Left kidney (tissue), 2 donors: ENCODE results near the gene INTS11. TPM values are rescaled to one million over a fixed set of nuclear protein-coding genes. Genes with fewer than 3 reads are reported as not detected.

Experiments used
- DNase-seq: peaks from one replicate; pipeline ENCODE4 v3.0.0-alpha.2; 2013
- polyA plus RNA-seq: library from polyadenylated mRNA; unstranded; fragments of 120-200 nt; gene quantifications from one replicate; pipeline ENCODE4 v1.2.1, GENCODE V29; 2013; ENCODE audit not compliant: insufficient read length

Gene INTS11
- polyA plus RNA-seq, 1 donor: 119 TPM

DNA sequence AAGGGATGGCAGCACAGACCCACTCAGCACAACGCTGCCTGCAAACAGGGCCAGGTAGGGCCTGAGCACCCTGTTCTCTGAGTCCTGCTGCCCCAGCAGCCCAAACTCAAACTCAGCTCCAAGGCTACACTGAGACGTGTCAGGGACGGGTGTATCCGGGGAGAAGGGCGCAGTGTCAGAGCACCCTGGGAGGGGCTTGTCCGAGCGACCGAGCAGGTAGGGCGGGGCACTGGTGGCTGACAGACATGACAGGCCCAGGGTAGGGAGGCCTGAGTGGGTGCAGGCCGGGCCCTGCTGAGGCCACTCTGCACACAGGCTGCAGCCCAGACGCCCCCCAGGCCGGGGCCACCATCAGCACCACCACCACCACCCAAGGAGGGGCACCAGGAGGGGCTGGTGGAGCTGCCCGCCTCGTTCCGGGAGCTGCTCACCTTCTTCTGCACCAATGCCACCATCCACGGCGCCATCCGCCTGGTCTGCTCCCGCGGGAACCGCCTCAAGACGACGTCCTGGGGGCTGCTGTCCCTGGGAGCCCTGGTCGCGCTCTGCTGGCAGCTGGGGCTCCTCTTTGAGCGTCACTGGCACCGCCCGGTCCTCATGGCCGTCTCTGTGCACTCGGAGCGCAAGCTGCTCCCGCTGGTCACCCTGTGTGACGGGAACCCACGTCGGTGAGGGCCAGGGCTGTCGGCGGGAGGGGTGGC lies 38.7 kb downstream of the INTS11 start:
- no peak for DNase-seq

DNA sequence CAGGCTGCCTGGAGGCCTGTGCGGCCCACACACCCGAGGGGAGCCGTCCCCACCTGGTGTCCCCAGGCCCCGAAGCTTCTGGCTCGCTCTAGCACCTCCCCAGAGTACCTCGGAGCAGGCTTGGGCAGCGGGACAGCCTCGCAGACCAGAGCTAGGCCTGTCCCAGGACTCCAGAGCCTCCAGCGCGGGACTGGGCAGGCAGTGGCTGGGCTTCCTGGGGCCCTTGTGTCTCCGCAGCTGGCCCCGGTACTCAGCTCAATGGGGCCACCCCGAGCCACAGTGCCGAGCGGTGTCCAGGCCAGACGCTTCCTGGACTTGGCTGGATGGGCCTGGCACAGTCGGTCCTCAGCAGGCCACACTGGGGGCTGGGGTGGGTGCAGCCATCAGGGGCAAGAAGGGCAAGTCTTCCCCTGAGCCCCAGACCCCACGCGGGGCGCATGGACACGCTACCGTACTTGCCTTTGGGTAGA lies 39.3 kb downstream of the INTS11 start:
- DNase-seq: no peak

DNA sequence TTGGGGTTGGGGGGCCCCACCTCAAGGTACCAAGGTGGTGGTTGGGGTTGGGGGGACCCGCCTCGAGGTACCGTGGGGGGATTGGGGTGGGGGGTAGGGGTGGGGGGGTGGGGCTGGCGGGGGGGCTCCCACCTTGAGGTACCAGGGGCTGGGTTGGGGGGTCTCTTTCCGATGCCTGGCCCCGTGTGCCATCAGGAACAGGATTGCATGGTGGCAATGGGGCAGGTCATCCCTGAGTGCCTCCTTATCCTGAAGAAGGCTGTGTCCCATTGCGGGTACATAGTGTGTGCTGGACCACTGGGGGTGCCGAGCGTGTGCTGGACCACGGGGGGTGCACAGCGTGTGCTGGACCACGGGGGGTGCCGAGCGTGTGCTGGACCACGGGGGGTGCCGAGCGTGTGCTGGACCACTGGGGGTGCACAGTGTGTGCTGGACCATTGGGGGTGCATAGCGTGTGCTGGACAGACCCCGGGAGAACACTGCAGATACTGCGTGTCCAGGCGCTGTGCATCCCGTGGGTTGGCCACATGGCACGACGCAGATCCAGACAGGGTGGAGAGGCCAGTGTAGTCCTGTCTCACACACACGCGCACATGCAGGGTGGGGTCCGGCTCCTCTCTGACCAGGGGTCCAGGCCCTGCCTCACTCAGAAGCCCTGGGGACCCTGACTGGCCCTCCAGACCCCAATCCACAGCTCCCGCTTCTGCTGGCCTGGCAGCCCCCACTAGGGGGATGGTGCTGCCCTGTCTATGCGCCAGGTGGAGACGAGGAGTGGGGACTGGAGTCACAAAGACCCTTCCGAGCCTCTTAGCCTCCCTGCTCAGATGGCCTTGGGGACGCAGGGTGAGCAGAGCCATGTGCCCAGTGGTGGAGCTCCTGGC lies 40.0 kb downstream of the INTS11 start:
- no peak for DNase-seq

DNA sequence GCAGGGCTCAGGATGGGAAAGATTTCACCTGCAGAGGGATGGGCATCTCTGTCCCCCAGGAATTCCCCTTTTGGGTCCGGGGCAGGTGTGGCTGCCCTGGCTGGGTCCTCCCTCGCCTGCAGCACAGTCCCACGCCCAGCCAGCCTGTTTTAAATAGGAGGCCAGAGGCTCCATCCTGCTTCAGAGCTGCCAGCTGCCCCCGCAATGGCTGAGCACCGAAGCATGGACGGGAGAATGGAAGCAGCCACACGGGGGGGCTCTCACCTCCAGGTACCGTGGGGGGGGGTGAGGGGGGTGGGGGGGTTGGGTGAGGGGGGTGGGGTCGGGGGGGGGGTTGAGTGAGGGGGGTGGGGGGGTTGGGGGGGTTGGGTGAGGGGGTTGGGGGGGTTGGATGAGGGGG lies 40.6 kb downstream of the INTS11 start:
- no peak for DNase-seq

GRCh38 chr1:1282998-1283397 lies 41.5 kb downstream of the INTS11 start:
- no peak for DNase-seq

GRCh38 chr1:1281533-1282321 lies 42.7 kb downstream of the INTS11 start:
- DNase-seq: no peak

DNA sequence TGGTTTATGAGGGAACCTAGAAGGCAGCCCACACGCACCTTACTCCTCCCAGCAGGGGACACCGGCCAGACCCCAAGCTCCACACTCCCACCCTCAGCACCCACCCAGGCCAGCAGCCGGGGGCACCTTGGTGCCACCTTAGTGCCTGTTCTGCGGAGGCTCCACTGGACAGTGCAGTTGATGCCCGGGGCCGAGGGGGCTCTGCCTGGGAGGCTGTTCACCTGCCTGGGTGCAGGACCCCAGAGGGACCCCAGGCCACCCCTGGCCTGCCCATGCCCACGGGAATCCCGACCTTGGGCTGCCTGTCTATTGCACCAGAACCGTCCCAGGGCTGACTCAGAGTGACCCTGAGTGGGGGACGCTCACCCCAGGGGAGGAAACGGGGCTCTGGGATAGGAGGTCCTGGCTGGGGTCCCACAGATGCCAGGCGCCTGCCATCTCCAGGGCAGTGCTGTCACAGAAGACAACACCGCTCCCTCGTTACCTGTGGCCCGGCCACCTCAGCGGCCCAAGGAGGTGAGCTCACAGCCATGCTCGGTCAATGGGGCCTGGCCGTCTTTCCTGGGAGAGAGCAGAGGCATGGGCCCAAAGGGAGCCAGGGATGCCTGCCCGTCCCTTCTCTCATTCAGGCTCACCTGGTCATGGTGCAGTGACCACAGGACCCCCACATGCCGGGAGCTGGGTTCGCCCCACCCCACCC lies 43.5 kb downstream of the INTS11 start:
- DNase-seq: no peak

- no peak for DNase-seq
Observed at GRCh38 chr1:1279028-1279427, 45.4 kb downstream of the INTS11 start.

DNA sequence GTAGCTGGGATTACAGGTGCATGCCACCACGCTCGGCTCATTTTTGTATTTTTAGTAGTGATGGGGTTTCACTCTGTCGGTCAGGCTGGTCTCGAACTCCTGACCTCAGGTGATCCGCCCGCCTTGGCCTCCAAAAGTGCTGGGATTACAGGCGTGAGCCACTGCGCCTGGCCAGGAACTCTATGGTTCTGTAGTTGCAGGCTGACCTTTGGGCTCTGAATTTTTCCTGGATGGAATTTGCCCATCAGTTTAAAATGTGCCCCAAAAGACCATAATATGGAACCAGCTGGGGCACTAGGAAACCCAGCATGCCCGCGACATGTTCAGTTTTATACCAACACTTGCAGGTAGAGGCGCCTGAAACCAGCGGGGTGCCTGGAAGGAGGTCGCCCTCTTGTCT lies 45.8 kb downstream of the INTS11 start:
- DNase-seq: no peak

DNA sequence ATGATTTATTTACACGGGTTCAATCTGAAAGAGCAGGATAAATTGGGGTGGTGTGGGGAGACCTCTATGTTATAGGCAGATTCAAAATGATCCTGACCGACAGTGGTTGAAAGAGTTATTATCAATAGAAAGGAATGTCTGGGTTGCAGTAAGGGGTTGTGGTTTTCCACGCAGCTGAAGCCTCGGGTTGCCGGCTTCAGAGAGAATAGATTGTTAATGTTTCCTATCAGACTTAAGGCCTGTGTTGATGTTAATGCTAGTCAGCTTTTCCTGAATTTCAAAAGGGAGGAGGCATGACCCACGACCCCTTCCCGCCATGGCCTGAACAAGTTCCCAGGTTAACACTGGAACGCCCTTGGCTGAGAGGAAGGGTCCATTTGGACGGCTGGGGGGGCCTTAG lies 48.6 kb downstream of the INTS11 start:
- DNase-seq: no peak

- no peak for DNase-seq
Observed at GRCh38 chr1:1274931-1275431, 49.5 kb downstream of the INTS11 start.

- DNase-seq: no peak
Observed at GRCh38 chr1:1274299-1274930, 50.0 kb downstream of the INTS11 start.

DNA sequence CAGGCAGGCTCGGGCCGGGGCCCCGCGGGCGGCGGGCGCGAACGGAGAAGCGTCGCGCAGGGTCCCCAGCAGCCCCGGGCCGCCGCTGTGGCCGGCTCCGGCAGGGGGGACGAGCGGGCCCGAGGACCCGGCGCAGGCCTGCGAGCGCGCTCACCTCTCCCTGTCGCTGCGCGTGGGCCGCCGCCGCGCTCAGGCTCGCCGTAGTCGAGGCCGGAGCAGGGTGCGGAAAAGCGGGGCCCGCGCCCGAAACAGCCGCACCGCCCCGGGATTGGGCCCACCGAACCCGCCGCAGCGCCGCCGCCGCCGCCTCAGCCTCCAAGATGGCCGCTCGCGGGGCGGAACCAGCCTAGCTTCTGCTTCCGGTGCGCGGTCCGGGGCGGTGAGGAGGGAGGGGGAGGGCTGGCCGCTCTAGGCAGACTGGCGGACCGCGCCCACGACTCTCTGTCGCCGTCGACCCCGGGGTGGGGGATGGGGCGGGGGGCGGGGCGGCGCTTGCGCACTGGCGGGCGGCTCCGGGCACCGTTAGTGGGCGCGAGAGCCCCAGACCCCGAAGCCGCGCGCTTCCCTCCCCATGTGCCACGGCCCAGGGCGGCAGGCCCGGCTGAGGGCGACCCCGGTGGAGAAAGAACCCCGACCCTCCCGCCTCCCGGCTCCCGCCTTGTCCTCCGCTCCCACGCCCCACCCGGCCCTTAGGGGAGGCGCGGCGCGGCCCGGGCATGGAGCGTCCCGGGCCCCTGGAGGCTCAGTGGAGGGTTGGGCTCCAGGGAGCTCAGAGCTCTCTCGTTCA lies 50.8 kb downstream of the INTS11 start, which contains the start of gene UBE2J2:
Gene UBE2J2 (minus strand): TSS at position 343 of the 787 bp plus-strand sequence. CDS start 5,862 bp downstream, outside the sequence.
- peak; percentile 84 for DNase-seq

- no peak for DNase-seq
Observed at GRCh38 chr1:1273209-1273511, 51.3 kb downstream of the INTS11 start.

DNA sequence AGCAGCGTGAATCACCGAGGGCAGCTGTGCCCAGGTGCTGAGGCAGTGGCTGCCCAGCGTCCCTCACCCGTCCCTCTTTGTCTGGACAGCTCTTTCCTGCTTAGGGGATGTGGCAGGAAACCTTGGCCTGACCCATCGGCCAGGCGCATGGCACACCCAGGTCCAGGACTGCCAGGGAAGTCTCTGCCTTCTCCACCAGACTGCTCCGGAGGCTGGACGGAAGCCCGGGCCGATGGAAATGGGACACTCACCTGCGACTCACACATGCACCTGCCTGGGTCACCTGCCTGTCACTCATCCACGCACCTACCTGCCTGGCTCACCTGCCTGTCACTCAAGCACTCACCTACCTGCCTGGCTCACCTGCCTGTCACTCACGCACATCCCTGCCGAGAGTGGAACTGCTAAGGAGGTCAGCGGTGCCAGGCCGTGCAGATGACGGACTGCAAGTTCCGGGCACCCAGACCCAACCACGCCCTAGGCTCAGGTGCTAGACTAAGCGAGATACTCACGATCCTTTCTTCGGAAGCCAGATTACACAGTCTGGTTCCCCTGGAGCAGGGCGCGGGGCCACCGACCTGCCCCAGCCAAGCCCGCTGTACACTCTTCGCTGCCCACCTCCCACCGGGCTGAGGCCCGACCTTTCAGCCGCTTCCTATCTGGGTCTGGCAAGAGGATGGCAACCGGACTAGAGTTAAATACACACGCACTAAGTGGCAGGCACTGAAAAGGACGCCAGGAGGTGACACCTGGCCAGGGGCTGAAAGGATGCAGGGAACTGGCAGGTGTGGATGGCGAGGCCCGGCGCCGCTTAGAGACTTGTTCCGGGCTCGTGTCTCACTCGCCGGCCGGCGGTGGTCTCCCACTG lies 51.9 kb downstream of the INTS11 start:
- DNase-seq: no peak

DNA sequence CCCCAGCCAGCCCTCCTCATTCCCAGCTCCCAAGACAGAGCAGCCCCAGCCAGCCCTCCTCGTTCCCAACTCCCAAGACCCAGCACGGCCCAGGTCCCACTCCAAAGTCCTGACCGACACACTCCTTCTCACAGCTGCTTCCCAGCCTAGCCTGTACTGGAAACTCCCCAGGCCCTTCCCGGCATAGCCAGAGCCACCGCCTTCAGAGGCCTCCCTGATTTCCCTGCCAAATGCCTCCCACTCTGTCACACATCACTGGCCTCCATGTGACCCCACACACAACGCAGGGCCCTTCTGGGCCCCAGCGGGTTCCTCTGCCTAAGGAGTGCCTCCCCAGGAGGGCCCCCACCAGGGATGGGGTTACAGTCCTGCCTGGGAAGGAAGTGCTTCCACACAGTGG lies 53.6 kb downstream of the INTS11 start:
- no peak for DNase-seq

- no peak for DNase-seq
Observed at GRCh38 chr1:1268284-1268682, 56.2 kb downstream of the INTS11 start.

DNA sequence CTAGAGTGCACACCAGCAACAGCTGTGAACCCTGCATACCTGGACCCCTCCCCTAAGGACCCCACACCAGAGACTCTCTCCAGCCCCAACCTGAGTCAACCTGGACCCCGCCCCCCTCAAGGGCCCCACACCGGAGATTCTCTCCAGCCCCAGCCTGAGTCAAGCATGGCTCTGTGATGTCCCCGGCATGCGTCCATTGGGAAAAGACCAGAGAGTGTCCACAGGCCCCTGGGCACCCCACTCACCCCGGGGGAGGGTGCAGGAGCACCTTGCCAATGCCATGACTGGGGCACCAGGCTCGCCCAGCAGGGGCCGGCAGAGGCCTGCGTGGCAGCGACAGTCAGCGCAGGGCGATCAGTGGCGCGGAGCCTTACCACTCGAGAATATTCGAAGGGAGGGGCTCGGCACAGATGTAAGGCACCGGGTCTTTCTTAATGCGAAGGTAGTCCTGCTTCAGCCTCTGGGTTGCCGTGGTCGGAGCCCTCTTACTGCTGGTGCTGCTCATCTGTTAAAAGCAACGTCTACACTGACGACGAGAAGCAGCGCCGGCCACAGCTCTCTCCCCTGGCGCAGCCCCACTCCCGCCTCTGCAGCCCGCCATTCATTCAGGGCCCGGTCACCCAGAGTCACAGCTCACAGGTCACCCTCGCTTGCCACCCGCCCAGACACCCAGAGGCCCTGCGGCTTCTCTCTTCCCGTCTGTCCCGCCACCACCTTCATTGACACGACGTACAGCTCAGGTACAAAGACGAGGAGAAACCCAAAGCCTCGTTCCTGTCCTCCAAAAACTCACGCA lies 56.8 kb downstream of the INTS11 start:
- DNase-seq: no peak

GRCh38 chr1:1264868-1265272 lies 59.6 kb downstream of the INTS11 start:
- no peak for DNase-seq
